HCT116 (cell line): Measurements from ENCODE around the gene DHRSX. TPM values are rescaled to one million over a fixed set of nuclear protein-coding genes. Genes with fewer than 3 reads are reported as not detected.

Experiments
- ATAC-seq: fragments of 200-7000 bp; cut with Tn5 transposase; 2 replicates; pipeline ENCODE4 v1.9.1; 2020; ENCODE audit warnings: mild to moderate bottlenecking, moderate library complexity
- BruUV-seq: library from RNA; stranded (reverse); fragments of 400-500 nt; replicated peaks from 2 replicates; lab custom pipeline; 2021; lab: Mats Ljungman, UMichigan
- CTCF ChIA-PET: fragments of 300-600 bp; sonication (Branson Sonifier 250); formaldehyde crosslinking; loops from one replicate; lab custom pipeline; 2021; ENCODE audit warnings: antibody characterized with exemption; lab: Charles Lee
- POLR2A ChIA-PET: fragments of 300-600, 350-600 bp; sonication (Branson Sonifier 250); formaldehyde crosslinking; loops from one replicate; lab custom pipeline; 2021; ENCODE audit warnings: antibody characterized with exemption; lab: Charles Lee
- RAD21 ChIA-PET, 2 experiments: fragments of 300-600 bp; sonication (Branson Sonifier 250); formaldehyde crosslinking; loops; one replicate each; lab custom pipeline; 2023; ENCODE audit warnings: low total read pairs in 2 of 2; ENCODE audit not compliant: uncharacterized antibody in 2 of 2, unreplicated experiment in 2 of 2, low non-redundant PET in 1 of 2; lab: Charles Lee
- DNase-seq: peaks from one replicate; pipeline ENCODE4 v3.0.0-alpha.2; 2010; ENCODE audit warnings: low read depth, low spot score
- H2AFZ ChIP-seq: fragments of 200-600 bp; shearing (Covaris generic), sonication (generic); 2 replicates; pipeline ENCODE4 v1.6.1; 2017; ENCODE audit warnings: low read depth, mixed run types, mixed read lengths, antibody characterized with exemption, low read length; ENCODE audit not compliant: poor library complexity, severe bottlenecking
- H3K27ac ChIP-seq: 2 replicates; pipeline ENCODE4 v1.5.1; 2012; ENCODE audit warnings: low read depth, low read length
- H3K27me3 ChIP-seq: fragments of 200-600 bp; sonication (generic); 2 replicates; pipeline ENCODE4 v1.6.1; 2016; ENCODE audit warnings: mixed run types, low read length, mixed read lengths; ENCODE audit not compliant: insufficient read depth
- H3K36me3 ChIP-seq, 2 experiments: fragments of 200-500 bp in 1 of 2; fragments of 200-600 bp in 1 of 2; sonication (Bioruptor generic) in 1 of 2; sonication (generic) in 1 of 2; 2 replicates each; pipeline versions ENCODE4 v1.5.1 to v1.6.1; 2014 to 2016; ENCODE audit warnings: low read length in 2 of 2, inconsistent platforms in 1 of 2, mixed read lengths in 1 of 2, mixed run types in 1 of 2; ENCODE audit not compliant: insufficient read depth in 2 of 2, control insufficient read depth in 1 of 2
- H3K4me1 ChIP-seq, 2 experiments: fragments of 200-600 bp in 1 of 2; sonication (generic) in 1 of 2; 2 replicates each; pipeline versions ENCODE4 v1.5.1 to v1.6.1; 2012 to 2017; ENCODE audit warnings: low read length in 2 of 2, inconsistent platforms in 1 of 2, mild to moderate bottlenecking in 1 of 2, mixed read lengths in 1 of 2, mixed run types in 1 of 2, moderate library complexity in 1 of 2; ENCODE audit not compliant: insufficient read depth in 2 of 2, control insufficient read depth in 1 of 2
- H3K4me2 ChIP-seq: fragments of 200-600 bp; sonication (generic); 2 replicates; pipeline ENCODE4 v1.6.1; 2017; ENCODE audit warnings: mixed run types, low read length, mixed read lengths
- H3K4me3 ChIP-seq, 2 experiments: fragments of 200-600 bp in 1 of 2; sonication (generic) in 1 of 2; replicated peaks in 1 of 2; 2 replicates each; pipeline ENCODE4 v1.5.1; 2011 to 2016; ENCODE audit warnings: low read length in 2 of 2, control low read depth in 1 of 2, low read depth in 1 of 2, mild to moderate bottlenecking in 1 of 2, mixed read lengths in 1 of 2, mixed run types in 1 of 2
- H3K79me2 ChIP-seq: fragments of 200-600 bp; sonication (generic); 2 replicates; pipeline ENCODE4 v1.6.1; 2017; ENCODE audit warnings: mild to moderate bottlenecking, mixed run types, low read length, moderate library complexity, mixed read lengths; ENCODE audit not compliant: insufficient read depth
- H3K9ac ChIP-seq: fragments of 200-600 bp; sonication (generic); 2 replicates; pipeline ENCODE4 v1.6.1; 2016; ENCODE audit warnings: low read length, mixed read lengths
- H3K9me2 ChIP-seq: fragments of 200-600 bp; sonication (generic), shearing (Covaris generic); 2 replicates; pipeline ENCODE4 v1.6.1; 2017; ENCODE audit warnings: mixed run types, mild to moderate bottlenecking, moderate library complexity; ENCODE audit not compliant: insufficient read depth
- H3K9me3 ChIP-seq, 2 experiments: fragments of 200-500 bp in 1 of 2; fragments of 200-600 bp in 1 of 2; sonication (Bioruptor generic) in 1 of 2; sonication (generic) in 1 of 2; 2 replicates each; pipeline ENCODE4 v1.6.1; 2014 to 2017; ENCODE audit warnings: low read length in 2 of 2, mixed read lengths in 2 of 2, inconsistent platforms in 1 of 2, low read depth in 1 of 2, mild to moderate bottlenecking in 1 of 2, mixed run types in 1 of 2, moderate library complexity in 1 of 2; ENCODE audit not compliant: control insufficient read depth in 1 of 2, insufficient read depth in 1 of 2
- H4K20me1 ChIP-seq: fragments of 200-600 bp; sonication (generic), shearing (Covaris generic); 2 replicates; pipeline ENCODE4 v1.6.1; 2017; ENCODE audit warnings: mixed run types, mild to moderate bottlenecking, moderate library complexity; ENCODE audit not compliant: insufficient read depth
- EGR1 ChIP-seq: IDR thresholded peaks from 2 replicates; pipeline ENCODE4 v1.6.1; 2012; ENCODE audit warnings: low read depth
- EZH2 ChIP-seq: fragments of 200-600 bp; sonication (generic); IDR thresholded peaks from 2 replicates; pipeline ENCODE4 v1.6.1; 2017; ENCODE audit warnings: antibody characterized with exemption, mixed run types
- EZH2phosphoT487 ChIP-seq: fragments of 200-600 bp; IDR thresholded peaks from 2 replicates; pipeline ENCODE4 v1.6.1; 2018; ENCODE audit warnings: antibody characterized with exemption, borderline replicate concordance
- FOSL1 ChIP-seq: IDR thresholded peaks from 2 replicates; pipeline ENCODE4 v1.6.1; 2012; ENCODE audit warnings: low read depth
- JUND ChIP-seq: IDR thresholded peaks from 2 replicates; pipeline ENCODE4 v1.6.1; 2012
- MAX ChIP-seq: IDR thresholded peaks from 2 replicates; pipeline ENCODE4 v1.6.1; 2012
- POLR2AphosphoS5 ChIP-seq: IDR thresholded peaks from 2 replicates; pipeline ENCODE4 v1.6.1; 2011; ENCODE audit warnings: mild to moderate bottlenecking, low read depth, low read length, moderate library complexity
- RAD21 ChIP-seq: IDR thresholded peaks from 2 replicates; pipeline ENCODE4 v1.6.1; 2012; ENCODE audit warnings: low read depth, mild to moderate bottlenecking
- REST ChIP-seq: IDR thresholded peaks from 2 replicates; pipeline ENCODE4 v1.6.1; 2012; ENCODE audit warnings: low read depth
- SIN3A ChIP-seq: IDR thresholded peaks from 2 replicates; pipeline ENCODE4 v1.6.1; 2012; ENCODE audit warnings: low read depth
- SP1 ChIP-seq: IDR thresholded peaks from 2 replicates; pipeline ENCODE4 v1.6.1; 2012; ENCODE audit warnings: low read depth
- TCF7L2 ChIP-seq: IDR thresholded peaks from 2 replicates; pipeline ENCODE4 v1.7.0; 2011; ENCODE audit warnings: borderline replicate concordance, inconsistent platforms; ENCODE audit not compliant: insufficient read depth, insufficient read length; ENCODE audit errors: extremely low read depth
- ZFX ChIP-seq: fragments of 450-650 bp; IDR thresholded peaks from 2 replicates; pipeline ENCODE4 v1.6.1; 2017
- ZNF274 ChIP-seq: fragments of 200-500 bp; sonication (Bioruptor generic); IDR thresholded peaks from 2 replicates; pipeline ENCODE4 v1.6.1; 2014; ENCODE audit warnings: mild to moderate bottlenecking, low read depth, low read length, inconsistent platforms
- intact Hi-C: fragments of 100-400 bp; cut with micrococcal nuclease; formaldehyde crosslinking; loops from 2 replicates; pipeline ENCODE4 v1.10.0; 2022
- total RNA-seq: library from RNA; stranded (reverse); gene quantifications from one replicate; pipeline ENCODE4 v1.2.1, GENCODE V29; 2021; ENCODE audit not compliant: unreplicated experiment
- TF ChIP-seq, protein P1 (sequence below), 3 experiments: fragments of 200-600 bp in 1 of 3; sonication (generic) in 1 of 3; IDR thresholded peaks in 2 of 3; conservative IDR thresholded peaks in 1 of 3; 2 replicates each; pipeline ENCODE4 v1.5.1; 2012 to 2017; ENCODE audit warnings: low read depth in 2 of 3, low read length in 2 of 3, antibody characterized with exemption in 1 of 3, borderline replicate concordance in 1 of 3, control low read depth in 1 of 3, mild to moderate bottlenecking in 1 of 3, mixed read lengths in 1 of 3, mixed run types in 1 of 3, moderate library complexity in 1 of 3; ENCODE audit not compliant: insufficient read depth in 1 of 3

DHRSX gene
- total RNA-seq, 1 experiment from 2014 or later = 11.9 TPM

DNA sequence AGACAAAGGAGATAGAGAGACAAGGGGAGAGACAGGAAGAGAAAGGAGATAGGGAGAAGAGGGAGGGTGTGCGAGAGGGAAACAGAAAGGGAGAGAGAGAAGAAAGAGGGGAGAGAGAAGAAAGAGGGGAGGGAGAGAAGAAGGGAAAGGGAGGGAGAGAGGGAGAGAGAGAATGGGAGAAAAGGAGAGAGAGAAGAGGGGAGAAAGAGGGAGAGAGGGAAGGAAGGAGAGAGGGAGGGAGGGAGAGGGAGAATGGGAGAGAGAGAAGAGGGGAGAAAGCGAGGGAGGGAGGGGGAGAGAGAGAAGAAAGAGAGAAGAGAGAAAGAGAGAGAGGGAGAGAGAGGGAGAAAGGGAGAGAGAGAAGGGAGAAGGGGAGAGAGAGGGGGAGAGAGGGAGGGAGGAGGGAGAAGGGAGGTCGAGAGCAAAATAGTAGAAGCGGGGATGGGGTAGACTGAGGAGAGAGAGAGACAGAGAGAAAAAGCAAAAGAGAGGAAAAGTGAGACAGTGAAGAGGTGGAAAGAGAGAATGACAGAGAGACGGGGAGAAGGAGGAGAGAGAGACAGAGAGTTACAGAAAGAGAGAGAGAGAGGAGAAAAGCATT is 218.2 kb downstream of the DHRSX start:
- ChIA-PET CTCF (no interaction called here), RAD21 (no interaction called here), POLR2A (no interaction called here)
- no peak overlapping the region for H3K4me2 ChIP-seq
- no peaks in the 10 kb centered on the region for H3K9me2 ChIP-seq
- no peak for TF ChIP-seq JUND
- TF ChIP-seq MAX = no peak
- no peak for TF ChIP-seq SIN3A
- no peak for TF ChIP-seq EZH2phosphoT487
- no peak for TF ChIP-seq SP1
- TF ChIP-seq POLR2AphosphoS5 = no peak
- TF ChIP-seq RAD21 = no peak
- TF ChIP-seq ZNF274 = no peak
- TF ChIP-seq ZFX = no peak
- TF ChIP-seq EZH2 = no peak
- no peak overlapping the region for H3K9ac ChIP-seq
- no peaks in the 10 kb centered on the region for H3K79me2 ChIP-seq
- no peak for ATAC-seq
- H3K9me3 ChIP-seq = no peaks in the 10 kb centered on the region
- H3K27me3 ChIP-seq = 0 out of 2 replicates have a peak, but pooled peaks cover 4% of the 10 kb centered on the region
- no peaks in the 10 kb centered on the region for H3K4me1 ChIP-seq
- no peak for DNase-seq
- intact Hi-C loops = no loop called here
- no peaks in the 10 kb centered on the region for H4K20me1 ChIP-seq
- no TSS peak for BruUV-seq
- no peak overlapping the region for H3K27ac ChIP-seq
- H3K36me3 ChIP-seq = no peaks in the 10 kb centered on the region
- no peak overlapping the region for H3K4me3 ChIP-seq
- no peak overlapping the region for H2AFZ ChIP-seq

GRCh38 chrX:2272337-2272736 is 228.4 kb downstream of the DHRSX start:
- no peaks in the 10 kb centered on the region for H3K9me3 ChIP-seq
- no peak overlapping the region for H3K9ac ChIP-seq
- no peak overlapping the region for H3K4me3 ChIP-seq
- H3K36me3 ChIP-seq = no peaks in the 10 kb centered on the region
- H3K4me2 ChIP-seq = no peak overlapping the region
- intact Hi-C loops = no loop called here
- ATAC-seq = no peak
- ChIA-PET RAD21 (no interaction called here), POLR2A (no interaction called here), CTCF (no interaction called here)
- H3K4me1 ChIP-seq = no peaks in the 10 kb centered on the region
- no peaks in the 10 kb centered on the region for H4K20me1 ChIP-seq
- no peak for DNase-seq
- H3K9me2 ChIP-seq = no peaks in the 10 kb centered on the region
- no peak overlapping the region for H3K27ac ChIP-seq
- H3K27me3 ChIP-seq = 0 out of 2 replicates have a peak, but pooled peaks cover 2% of the 10 kb centered on the region
- no TSS peak for BruUV-seq
- no peak overlapping the region for H2AFZ ChIP-seq
- no peaks in the 10 kb centered on the region for H3K79me2 ChIP-seq
- no peak for TF ChIP-seq ZFX
- TF ChIP-seq REST = no peak
- TF ChIP-seq FOSL1 = no peak
- no peak for TF ChIP-seq POLR2AphosphoS5
- TF ChIP-seq SP1 = no peak
- TF ChIP-seq JUND = no peak
- no peak for TF ChIP-seq EGR1
- TF ChIP-seq TCF7L2 = no peak
- TF ChIP-seq EZH2phosphoT487 = no peak
- TF ChIP-seq, protein P1, sequence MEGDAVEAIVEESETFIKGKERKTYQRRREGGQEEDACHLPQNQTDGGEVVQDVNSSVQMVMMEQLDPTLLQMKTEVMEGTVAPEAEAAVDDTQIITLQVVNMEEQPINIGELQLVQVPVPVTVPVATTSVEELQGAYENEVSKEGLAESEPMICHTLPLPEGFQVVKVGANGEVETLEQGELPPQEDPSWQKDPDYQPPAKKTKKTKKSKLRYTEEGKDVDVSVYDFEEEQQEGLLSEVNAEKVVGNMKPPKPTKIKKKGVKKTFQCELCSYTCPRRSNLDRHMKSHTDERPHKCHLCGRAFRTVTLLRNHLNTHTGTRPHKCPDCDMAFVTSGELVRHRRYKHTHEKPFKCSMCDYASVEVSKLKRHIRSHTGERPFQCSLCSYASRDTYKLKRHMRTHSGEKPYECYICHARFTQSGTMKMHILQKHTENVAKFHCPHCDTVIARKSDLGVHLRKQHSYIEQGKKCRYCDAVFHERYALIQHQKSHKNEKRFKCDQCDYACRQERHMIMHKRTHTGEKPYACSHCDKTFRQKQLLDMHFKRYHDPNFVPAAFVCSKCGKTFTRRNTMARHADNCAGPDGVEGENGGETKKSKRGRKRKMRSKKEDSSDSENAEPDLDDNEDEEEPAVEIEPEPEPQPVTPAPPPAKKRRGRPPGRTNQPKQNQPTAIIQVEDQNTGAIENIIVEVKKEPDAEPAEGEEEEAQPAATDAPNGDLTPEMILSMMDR (IDR thresholded peaks at IDR 0.05 in 2 of 3, conservative IDR thresholded peaks at IDR 0.05 in 1 of 3; ENCODE audit: borderline replicate concordance in 1 of 3, insufficient read depth in 1 of 3, low read depth in 2 of 3, low read length in 2 of 3) = no peak
- no peak for TF ChIP-seq MAX
